NB4 (cell line): ENCODE measurements around the gene USB1.

Experiments
- CTCF ChIP-seq: IDR thresholded peaks from one replicate; pipeline ENCODE4 v1.5.1; 2012; ENCODE audit warnings: low read depth, low read length
- MAX ChIP-seq: IDR thresholded peaks from 2 replicates; pipeline ENCODE4 v1.6.1; 2011; ENCODE audit warnings: low read depth, low read length
- MYC ChIP-seq: IDR thresholded peaks from 2 replicates; pipeline ENCODE4 v1.6.1; 2011; ENCODE audit warnings: low read depth, low read length
- POLR2A ChIP-seq: IDR thresholded peaks from 2 replicates; pipeline ENCODE4 v1.6.1; 2011; ENCODE audit warnings: mild to moderate bottlenecking; ENCODE audit not compliant: insufficient read length; ENCODE audit errors: extremely low read depth

GRCh38 chr16:57977418-57978069, 23.7 kb upstream of the USB1 start:
- no peak for TF ChIP-seq CTCF
- no peak for TF ChIP-seq POLR2A
- no peak for TF ChIP-seq MAX
- no peak for TF ChIP-seq MYC
